NCI-H82 (cell line): ENCODE measurements around the gene C3orf80.
A peak's percentile ranks its signal among the peaks of the same experiment; 100 is the strongest.
"Not testable (repeated sequence)": the region's sequence is repeated elsewhere in the genome, so short reads cannot be mapped to it uniquely, and the experiment has no call there.

Experiments used
- DNase-seq: peaks from one replicate; lab custom pipeline; 2025; lab: John Stamatoyannopoulos, UW

C3orf80 gene

GRCh38 chr3:160225176-160226025 lies at the start of gene C3orf80:
Gene C3orf80 (plus strand): TSS chr3:160225422. CDS start chr3:160225636, 214 bp downstream.
- DNase-seq = peak; percentile 96

- DNase-seq = no peak
Observed at GRCh38 chr3:160176923-160177322, 48.3 kb upstream of the C3orf80 start.

- not testable (repeated sequence) for DNase-seq
Observed at GRCh38 chr3:160178661-160179060, 46.6 kb upstream of the C3orf80 start.

- not testable (repeated sequence) for DNase-seq
Observed at GRCh38 chr3:160179403-160179802, 45.8 kb upstream of the C3orf80 start.

- no peak for DNase-seq
Observed at GRCh38 chr3:160179906-160180305, 45.3 kb upstream of the C3orf80 start.

- DNase-seq = peak; percentile 78
Observed at GRCh38 chr3:160180581-160181216, 44.5 kb upstream of the C3orf80 start.

GRCh38 chr3:160183345-160184076 lies 41.7 kb upstream of the C3orf80 start:
- DNase-seq = no peak

GRCh38 chr3:160184655-160185054 lies 40.6 kb upstream of the C3orf80 start:
- no peak for DNase-seq

- DNase-seq = no peak
Observed at GRCh38 chr3:160185751-160186150, 39.5 kb upstream of the C3orf80 start.

- no peak for DNase-seq
Observed at GRCh38 chr3:160187288-160187687, 37.9 kb upstream of the C3orf80 start.

- DNase-seq = no peak
Observed at GRCh38 chr3:160192310-160193029, 32.8 kb upstream of the C3orf80 start.

GRCh38 chr3:160193644-160194192 lies 31.5 kb upstream of the C3orf80 start:
- peak; percentile 81 for DNase-seq

- DNase-seq = no peak
Observed at GRCh38 chr3:160194438-160194837, 30.8 kb upstream of the C3orf80 start.

GRCh38 chr3:160195106-160195505 lies 30.1 kb upstream of the C3orf80 start:
- DNase-seq = no peak

- no peak for DNase-seq
Observed at GRCh38 chr3:160196511-160197104, 28.6 kb upstream of the C3orf80 start.

GRCh38 chr3:160199108-160199507 lies 26.1 kb upstream of the C3orf80 start:
- DNase-seq = no peak

GRCh38 chr3:160200353-160200752 lies 24.9 kb upstream of the C3orf80 start:
- DNase-seq = peak; percentile 99

- not testable (repeated sequence) for DNase-seq
Observed at GRCh38 chr3:160204396-160205011, 20.7 kb upstream of the C3orf80 start.

GRCh38 chr3:160205606-160206005 lies 19.6 kb upstream of the C3orf80 start:
- DNase-seq = no peak

GRCh38 chr3:160210341-160210740 lies 14.9 kb upstream of the C3orf80 start:
- no peak for DNase-seq

GRCh38 chr3:160210799-160211221 lies 14.4 kb upstream of the C3orf80 start:
- peak; percentile 29 for DNase-seq
